ENCODE measurements around the gene NALCN. TPM values are rescaled to one million over a fixed set of nuclear protein-coding genes. Genes with fewer than 3 reads are reported as not detected.

The NALCN gene
- total and polyA plus RNA-seq, 2 of the 8 experiments (the other 6 are each of a cell fraction or from before 2014, with no cell fraction given) = 0.26 to 0.54 TPM

- Histone ChIP-seq H3K27me3 (replicated peaks in 1 of 4; ENCODE audit: control insufficient read depth in 3 of 4, extremely low read depth in 1 of 4, insufficient read depth in 3 of 4, low read length in 3 of 4) (no peaks in the 10 kb centered on the region), H4K5ac (ENCODE audit: insufficient read length, low read depth, low read length) (no peak overlapping the region), H3K27ac (ENCODE audit: low read depth, low read length) (no peak overlapping the region), H3K4me1 (replicated peaks in 1 of 4; ENCODE audit: control insufficient read depth in 3 of 4, insufficient read depth in 4 of 4, low read length in 3 of 4) (no peaks in the 10 kb centered on the region), H3K23me2 (ENCODE audit: low read depth, low read length) (0 out of 2 replicates have a peak, but pooled peaks cover 1% of the 10 kb centered on the region), H3K4me3 (ENCODE audit: extremely low read depth in 1 of 4, insufficient read depth in 2 of 4, low read depth in 3 of 4, low read length in 4 of 4) (no peak overlapping the region), H2BK20ac (ENCODE audit: low read length) (no peak overlapping the region), H4K8ac (ENCODE audit: extremely low read depth, insufficient read depth, low read length) (no peak overlapping the region), H3K18ac (ENCODE audit: extremely low read depth, low read length) (no peak overlapping the region), H2BK5ac (ENCODE audit: low read depth, low read length) (no peak overlapping the region), H3K4ac (replicated peaks; ENCODE audit: insufficient read length, low read depth, low read length) (no peak overlapping the region), H3K14ac (ENCODE audit: insufficient read length) (no peak overlapping the region), H2BK120ac (replicated peaks; ENCODE audit: low read depth, low read length) (no peak overlapping the region), H2BK15ac (ENCODE audit: low read length) (no peak overlapping the region), H2BK12ac (ENCODE audit: low read depth, low read length) (no peak overlapping the region), H3K23ac (ENCODE audit: insufficient read length) (no peak overlapping the region), H2AK5ac (ENCODE audit: low read depth, low read length) (no peak overlapping the region), H3K4me2 (ENCODE audit: insufficient read depth in 1 of 2, low read depth in 2 of 2, low read length in 2 of 2) (no peak overlapping the region), H3K79me1 (ENCODE audit: low read depth, low read length) (no peaks in the 10 kb centered on the region), H4K91ac (replicated peaks; ENCODE audit: insufficient read length, low read length) (no peak overlapping the region), H3K56ac (replicated peaks; ENCODE audit: insufficient read length, low read depth, low read length) (no peak overlapping the region), H4K20me1 (replicated peaks in 1 of 2; ENCODE audit: control insufficient read depth in 1 of 2, insufficient read depth in 2 of 2, low read length in 2 of 2) (no peaks in the 10 kb centered on the region), H3K9ac (replicated peaks in 1 of 4; ENCODE audit: extremely low read depth in 1 of 4, low read depth in 3 of 4, low read length in 3 of 4) (no peak overlapping the region), H2AFZ (ENCODE audit: low read length) (no peak overlapping the region), H3K36me3 (ENCODE audit: control insufficient read depth in 2 of 4, insufficient read depth in 4 of 4, low read length in 3 of 4) (no peaks in the 10 kb centered on the region), H3K79me2 (ENCODE audit: control insufficient read depth in 1 of 2, insufficient read depth in 2 of 2, low read length in 2 of 2) (no peaks in the 10 kb centered on the region), H3K9me3 (ENCODE audit: insufficient read depth in 2 of 2, low read depth in 1 of 2, low read length in 1 of 2) (no peaks in the 10 kb centered on the region)
- ChIA-PET CTCF (ENCODE audit: partially characterized antibody) (no interaction called here), POLR2A (ENCODE audit: partially characterized antibody) (no interaction called here)
- no peak for TF ChIP-seq BACH1 (IDR thresholded peaks at IDR 0.05; ENCODE audit: low read length)
- no peak for TF ChIP-seq HDAC2 (IDR thresholded peaks at IDR 0.05; ENCODE audit: borderline replicate concordance in 1 of 2, low read depth in 2 of 2, low read length in 2 of 2)
- TF ChIP-seq RFX5 (IDR thresholded peaks at IDR 0.05; ENCODE audit: borderline replicate concordance, low read depth, low read length) = no peak
- TF ChIP-seq EGR1 (IDR thresholded peaks at IDR 0.05; ENCODE audit: borderline replicate concordance, low read depth, low read length) = no peak
- TF ChIP-seq SIRT6 (IDR thresholded peaks at IDR 0.05; ENCODE audit: low read length) = no peak
- TF ChIP-seq ASH2L (IDR thresholded peaks at IDR 0.05; ENCODE audit: low read length) = no peak
- no peak for TF ChIP-seq SP1 (IDR thresholded peaks at IDR 0.05; ENCODE audit: low read depth, low read length)
- TF ChIP-seq POU5F1 (IDR thresholded peaks at IDR 0.05; ENCODE audit: low read depth, low read length) = no peak
- no peak for TF ChIP-seq KDM4A (IDR thresholded peaks at IDR 0.05; ENCODE audit: low read depth, low read length, severe bottlenecking)
- no peak for TF ChIP-seq SUZ12 (IDR thresholded peaks at IDR 0.05; ENCODE audit: low read length)
- TF ChIP-seq E2F6 (IDR thresholded peaks at IDR 0.05) = no peak
- TF ChIP-seq JUN (IDR thresholded peaks at IDR 0.05; ENCODE audit: low read depth, low read length) = no peak
- TF ChIP-seq TAF7 (optimal IDR thresholded peaks at IDR 0.05; ENCODE audit: borderline replicate concordance, low read depth, low read length) = no peak
- TF ChIP-seq GABPA (IDR thresholded peaks at IDR 0.05; ENCODE audit: borderline replicate concordance, insufficient read depth, low read length) = no peak
- WGBS, 2 experiments (ENCODE audit: extremely low coverage in 1 of 2, insufficient coverage in 1 of 2, insufficient read length in 1 of 2, insufficient replicate concordance in 2 of 2, low coverage in 1 of 2, low lambda C conversion rate in 2 of 2, missing lambda C conversion rate in 1 of 2) = 76% methylated on average over 5 of the region's 5 CpGs; no CpG with 5 or more reads in 1 of the 2 experiments
- FAIRE-seq = peak; percentile 39
- DNase-seq (ENCODE audit: low read depth in 1 of 2, low spot score in 2 of 2) = no peak
Observed at GRCh38 chr13:101390461-101390860, 25.8 kb downstream of the NALCN start.

Data from H1 (cell line).